ENCODE data around the gene MAMLD1.

The MAMLD1 gene

DNA sequence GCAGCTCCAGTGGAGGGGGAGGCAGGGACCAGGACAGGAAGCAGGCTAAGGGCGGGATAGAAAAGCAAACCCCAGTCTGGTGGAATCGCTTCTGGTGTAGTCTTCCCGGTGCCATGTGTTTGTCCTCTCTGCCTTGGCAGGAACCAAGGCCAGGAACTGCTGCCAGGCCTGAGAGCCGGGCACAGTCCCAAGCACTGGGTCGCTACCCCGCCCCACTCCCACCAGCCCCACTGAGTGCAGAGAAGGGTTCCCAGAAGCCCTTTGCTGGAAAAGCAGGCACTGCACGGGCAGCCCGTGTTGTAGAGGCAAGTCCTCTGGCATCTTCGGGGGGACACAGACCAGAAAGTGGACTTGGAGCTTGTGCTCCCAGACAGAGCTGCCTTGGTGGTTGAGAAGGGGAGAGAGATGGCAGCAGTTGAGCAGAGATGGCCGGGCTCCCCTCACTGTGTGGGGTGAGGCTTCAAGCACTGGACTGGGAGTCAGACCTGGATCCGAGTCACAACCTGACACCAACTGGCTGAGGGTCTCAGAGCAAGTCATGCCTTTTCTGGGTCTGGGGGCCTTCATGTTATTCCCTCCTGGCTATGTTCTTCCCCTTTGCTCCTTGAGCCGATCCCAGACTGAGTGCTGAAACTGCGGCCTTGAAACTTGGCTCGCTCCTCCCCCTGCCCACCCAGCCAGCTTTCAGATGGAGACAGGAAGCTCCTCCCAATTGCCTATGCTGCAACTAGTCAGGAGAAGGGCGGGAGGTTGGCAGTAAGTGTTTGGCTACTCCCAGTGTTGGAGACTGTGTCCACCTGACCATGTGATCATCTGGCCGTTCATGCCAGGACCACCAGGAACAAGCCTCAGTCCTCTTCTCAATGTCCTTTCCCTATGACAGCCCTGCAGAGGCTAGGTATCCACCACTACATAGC is 145.6 kb downstream of the MAMLD1 start:
- in situ Hi-C loops (cut with HindIII; ENCODE audit: low sequenced_read_pairs): no loop called here
- no peak overlapping the region for H3K4me3 ChIP-seq (ENCODE audit: low read depth, low read length)
- DNase-seq (ENCODE audit: low read depth, low spot score): peak; percentile 22
- TF ChIP-seq, protein P1, sequence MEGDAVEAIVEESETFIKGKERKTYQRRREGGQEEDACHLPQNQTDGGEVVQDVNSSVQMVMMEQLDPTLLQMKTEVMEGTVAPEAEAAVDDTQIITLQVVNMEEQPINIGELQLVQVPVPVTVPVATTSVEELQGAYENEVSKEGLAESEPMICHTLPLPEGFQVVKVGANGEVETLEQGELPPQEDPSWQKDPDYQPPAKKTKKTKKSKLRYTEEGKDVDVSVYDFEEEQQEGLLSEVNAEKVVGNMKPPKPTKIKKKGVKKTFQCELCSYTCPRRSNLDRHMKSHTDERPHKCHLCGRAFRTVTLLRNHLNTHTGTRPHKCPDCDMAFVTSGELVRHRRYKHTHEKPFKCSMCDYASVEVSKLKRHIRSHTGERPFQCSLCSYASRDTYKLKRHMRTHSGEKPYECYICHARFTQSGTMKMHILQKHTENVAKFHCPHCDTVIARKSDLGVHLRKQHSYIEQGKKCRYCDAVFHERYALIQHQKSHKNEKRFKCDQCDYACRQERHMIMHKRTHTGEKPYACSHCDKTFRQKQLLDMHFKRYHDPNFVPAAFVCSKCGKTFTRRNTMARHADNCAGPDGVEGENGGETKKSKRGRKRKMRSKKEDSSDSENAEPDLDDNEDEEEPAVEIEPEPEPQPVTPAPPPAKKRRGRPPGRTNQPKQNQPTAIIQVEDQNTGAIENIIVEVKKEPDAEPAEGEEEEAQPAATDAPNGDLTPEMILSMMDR (IDR thresholded peaks at IDR 0.05; ENCODE audit: low read depth, low read length): no peak

DNA sequence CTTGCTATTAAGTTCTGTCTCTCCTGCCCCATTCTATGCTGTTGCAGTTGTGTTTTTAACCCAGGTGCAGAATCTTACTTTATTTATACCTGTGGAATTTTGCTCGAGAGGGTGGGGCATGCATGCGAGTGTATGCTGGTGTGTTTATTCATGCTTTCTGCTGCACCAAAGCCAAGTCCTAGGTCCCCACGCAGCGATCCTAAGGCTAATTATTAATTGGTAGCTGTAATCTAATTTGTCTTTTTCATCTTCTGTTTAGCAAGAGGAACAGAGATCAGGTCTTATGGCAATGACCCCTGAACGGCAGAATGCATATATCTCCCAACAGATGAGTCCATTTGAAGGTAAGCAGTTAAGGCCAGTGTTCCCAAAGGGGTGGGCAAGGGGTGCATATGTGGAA is 146.6 kb downstream of the MAMLD1 start:
- DNase-seq (ENCODE audit: low read depth, low spot score): no peak
- H3K4me3 ChIP-seq (ENCODE audit: low read depth, low read length): no peak overlapping the region
- in situ Hi-C loops (cut with HindIII; ENCODE audit: low sequenced_read_pairs): no loop called here
- TF ChIP-seq, protein P1 (IDR thresholded peaks at IDR 0.05; ENCODE audit: low read depth, low read length): no peak

DNA sequence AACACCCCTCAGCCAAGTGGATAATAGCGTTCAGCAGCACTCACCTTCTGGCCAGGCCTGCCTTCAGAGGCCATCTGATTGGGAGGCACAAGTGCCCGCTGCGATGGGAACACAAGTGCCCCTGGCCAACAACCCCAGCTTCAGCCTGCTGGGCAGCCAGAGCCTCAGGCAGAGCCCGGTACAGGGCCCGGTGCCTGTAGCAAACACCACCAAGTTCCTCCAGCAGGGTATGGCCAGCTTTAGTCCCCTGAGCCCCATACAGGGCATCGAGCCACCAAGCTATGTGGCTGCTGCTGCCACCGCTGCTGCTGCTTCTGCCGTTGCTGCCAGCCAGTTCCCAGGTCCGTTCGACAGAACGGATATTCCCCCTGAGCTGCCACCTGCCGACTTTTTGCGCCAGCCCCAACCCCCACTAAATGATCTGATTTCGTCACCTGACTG is 149.4 kb downstream of the MAMLD1 start:
- H3K4me3 ChIP-seq (ENCODE audit: low read depth, low read length): no peak overlapping the region
- DNase-seq (ENCODE audit: low read depth, low spot score): no peak
- in situ Hi-C loops (cut with HindIII; ENCODE audit: low sequenced_read_pairs): no loop called here
- TF ChIP-seq, protein P1 (IDR thresholded peaks at IDR 0.05; ENCODE audit: low read depth, low read length): no peak

DNA sequence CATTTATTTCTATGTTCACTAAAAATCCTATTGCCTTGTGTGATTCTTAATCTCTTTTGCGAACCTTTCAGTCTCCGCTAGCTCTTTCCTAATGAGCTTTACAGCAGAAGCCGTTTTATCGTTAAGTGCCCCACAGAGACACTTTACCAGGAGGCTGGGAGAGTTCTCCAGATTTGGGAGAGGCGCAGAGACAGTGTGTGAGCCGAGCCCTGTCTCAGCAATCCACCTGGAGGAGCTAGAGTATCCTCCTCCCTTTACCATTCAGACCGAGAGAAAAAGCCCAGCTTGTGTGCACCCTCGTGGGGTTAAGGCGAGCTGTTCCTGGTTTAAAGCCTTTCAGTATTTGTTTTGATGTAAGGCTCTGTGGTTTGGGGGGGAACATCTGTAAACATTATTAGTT is 150.4 kb downstream of the MAMLD1 start:
- TF ChIP-seq, protein P1 (IDR thresholded peaks at IDR 0.05; ENCODE audit: low read depth, low read length): no peak
- in situ Hi-C loops (cut with HindIII; ENCODE audit: low sequenced_read_pairs): no loop called here
- DNase-seq (ENCODE audit: low read depth, low spot score): no peak
- H3K4me3 ChIP-seq (ENCODE audit: low read depth, low read length): no peak overlapping the region

DNA sequence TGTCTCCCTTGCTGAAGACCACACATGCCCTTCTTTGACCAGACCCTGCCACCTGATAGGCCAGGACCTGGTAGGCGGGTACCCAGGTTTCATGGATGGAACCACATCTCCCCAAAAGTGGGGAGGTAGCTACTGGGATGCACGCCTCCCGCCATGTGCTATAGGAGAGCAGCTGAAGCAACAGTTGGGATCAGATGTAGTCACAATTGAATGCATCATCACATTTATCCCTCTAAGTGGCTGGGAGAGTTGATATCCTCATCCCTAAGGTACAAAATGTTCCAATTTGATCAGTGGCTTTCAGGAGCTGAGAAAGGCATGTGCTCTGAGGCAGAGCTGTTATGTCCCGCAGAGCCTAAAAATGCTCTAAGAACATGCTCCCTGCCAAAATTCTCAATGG is 151.3 kb downstream of the MAMLD1 start:
- in situ Hi-C loops (cut with HindIII; ENCODE audit: low sequenced_read_pairs): no loop called here
- TF ChIP-seq, protein P1 (IDR thresholded peaks at IDR 0.05; ENCODE audit: low read depth, low read length): no peak
- DNase-seq (ENCODE audit: low read depth, low spot score): no peak
- H3K4me3 ChIP-seq (ENCODE audit: low read depth, low read length): no peak overlapping the region

DNA sequence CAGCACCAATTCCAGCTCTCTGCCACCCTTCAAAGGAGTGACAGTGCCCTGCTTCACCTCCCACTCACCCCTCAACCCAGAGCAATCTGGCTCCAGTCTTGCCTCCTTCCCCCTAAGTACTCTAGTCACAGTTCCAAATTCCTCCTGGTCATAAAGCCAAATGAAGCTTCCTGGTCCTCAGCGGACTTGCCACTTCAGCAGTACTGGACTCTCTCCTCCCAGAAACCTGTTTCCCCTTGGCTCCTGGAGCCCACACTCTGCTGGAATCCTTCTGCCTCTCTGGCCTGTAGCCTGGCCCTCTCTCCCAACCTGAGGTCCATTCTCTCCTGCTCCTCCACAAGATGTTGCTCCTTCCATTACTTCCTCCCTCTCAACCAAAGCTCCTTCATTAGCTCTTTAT is 152.7 kb downstream of the MAMLD1 start:
- H3K4me3 ChIP-seq (ENCODE audit: low read depth, low read length): no peak overlapping the region
- DNase-seq (ENCODE audit: low read depth, low spot score): no peak
- TF ChIP-seq, protein P1 (IDR thresholded peaks at IDR 0.05; ENCODE audit: low read depth, low read length): no peak
- in situ Hi-C loops (cut with HindIII; ENCODE audit: low sequenced_read_pairs): no loop called here
